ENCODE data around the gene EVI5.

GRCh38 chr1:92483610-92484471, 301.1 kb downstream of the EVI5 start:
- TF ChIP-seq EZH2 (IDR thresholded peaks at IDR 0.05) = no peak
- TF ChIP-seq POLR2AphosphoS5 (IDR thresholded peaks at IDR 0.05; ENCODE audit: borderline replicate concordance, low read depth, low read length) = no peak
- no peak for TF ChIP-seq FOXP2 (optimal IDR thresholded peaks at IDR 0.05; ENCODE audit: control extremely low read depth, extremely low read length, insufficient read depth)
